NCI-H748 treated with DMSO at 0.1 percent for 48 hours (cell line): ENCODE data around the gene CFL1.

Experiments used
- DNase-seq: peaks from one replicate; lab custom pipeline; 2025; lab: John Stamatoyannopoulos, UW

Gene CFL1

GRCh38 chr11:65869643-65870306 lies 11.8 kb upstream of the CFL1 start:
- no peak for DNase-seq

- no peak for DNase-seq
These were observed 10.9 kb upstream of the CFL1 start for GRCh38 chr11:65868907-65869306.

- DNase-seq, result peak; percentile 33
These were observed 10.2 kb upstream of the CFL1 start for GRCh38 chr11:65868076-65868667.

GRCh38 chr11:65867284-65868071 lies 9.5 kb upstream of the CFL1 start:
- no peak for DNase-seq

- DNase-seq, result no peak
These were observed 8.7 kb upstream of the CFL1 start for GRCh38 chr11:65866509-65867283.

GRCh38 chr11:65865550-65866172 lies 7.7 kb upstream of the CFL1 start:
- DNase-seq, result no peak

- DNase-seq, result no peak
These were observed 6.9 kb upstream of the CFL1 start for GRCh38 chr11:65864706-65865471.

GRCh38 chr11:65863889-65864705 lies 6.1 kb upstream of the CFL1 start:
- DNase-seq, result no peak

- no peak for DNase-seq
These were observed 5.2 kb upstream of the CFL1 start for GRCh38 chr11:65862941-65863888.

GRCh38 chr11:65862191-65862735 lies 4.3 kb upstream of the CFL1 start:
- no peak for DNase-seq

- DNase-seq, result no peak
These were observed 3.7 kb upstream of the CFL1 start for GRCh38 chr11:65861533-65862183.

GRCh38 chr11:65861165-65861505 lies 3.2 kb upstream of the CFL1 start:
- DNase-seq, result no peak

- DNase-seq, result peak; percentile 94
These were observed 2.5 kb upstream of the CFL1 start, which contains the start of gene MUS81 for GRCh38 chr11:65860278-65861164. Gene MUS81, plus strand, starts transcription at chr11:65860433. Its CDS starts 321 bp downstream, at chr11:65860754.

- DNase-seq, result no peak
These were observed 1.9 kb upstream of the CFL1 start for GRCh38 chr11:65859812-65860277.

- peak; percentile 91 for DNase-seq
These were observed 1.3 kb upstream of the CFL1 start for GRCh38 chr11:65859095-65859811.

GRCh38 chr11:65858681-65859087 lies 704 bp upstream of the CFL1 start:
- no peak for DNase-seq

- DNase-seq, result no peak
These were observed 504 bp downstream of the CFL1 start for GRCh38 chr11:65857500-65857852.
